Activated CD4-positive, alpha-beta T cell treated with anti-CD3 and anti-CD28 coated beads for 4 hours (primary cell): ENCODE results near the gene SPINT4.
"Not testable (repeated sequence)": the region's sequence is repeated elsewhere in the genome, so short reads cannot be mapped to it uniquely, and the experiment has no call there.

Source experiments
- DNase-seq, 2 donors: peaks; one replicate each; pipeline ENCODE4 v3.0.0-alpha.2; 2020

SPINT4 gene

DNA sequence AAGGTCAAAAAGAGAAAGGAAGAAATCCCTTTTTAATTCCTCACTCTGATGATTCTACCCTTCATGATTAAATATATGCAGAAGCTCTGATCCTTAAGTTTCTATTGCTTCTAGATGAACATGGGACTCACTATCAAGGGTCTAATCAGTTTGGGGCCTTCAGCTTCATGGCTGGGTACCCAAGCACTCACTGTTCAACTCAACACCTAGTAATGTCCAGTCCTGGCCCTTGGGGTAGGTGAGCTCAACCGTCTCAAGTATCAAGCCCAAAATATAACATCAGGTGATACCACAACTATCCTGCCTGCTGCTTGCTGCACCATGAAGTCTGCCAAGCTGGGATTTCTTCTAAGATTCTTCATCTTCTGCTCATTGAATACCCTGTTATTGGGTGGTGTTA lies at the start of gene SPINT4:
Gene SPINT4, plus strand, starts transcription at position 301 of the 400 bp plus-strand sequence. Its CDS starts 21 bp downstream, at position 322.
- no peak for DNase-seq

DNA sequence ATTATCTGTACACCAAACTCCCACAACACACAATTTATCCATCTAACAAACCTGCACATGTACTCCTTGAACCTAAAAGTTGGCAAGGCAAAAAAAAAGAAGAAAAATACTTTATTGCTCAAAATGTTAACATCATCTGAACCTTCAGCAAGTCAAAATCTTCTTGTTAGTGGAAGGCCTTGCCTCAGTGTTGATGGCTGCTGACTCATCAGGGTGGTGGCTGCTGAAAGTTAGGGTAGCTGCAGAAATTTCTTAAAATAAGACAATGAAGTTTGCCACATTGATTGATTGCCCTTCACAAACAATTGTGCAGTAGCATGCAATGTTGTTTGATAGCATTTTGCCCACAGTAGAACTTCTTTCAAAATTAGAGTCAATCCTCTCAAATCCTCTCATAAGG lies 49.4 kb upstream of the SPINT4 start:
- no peak for DNase-seq

DNA sequence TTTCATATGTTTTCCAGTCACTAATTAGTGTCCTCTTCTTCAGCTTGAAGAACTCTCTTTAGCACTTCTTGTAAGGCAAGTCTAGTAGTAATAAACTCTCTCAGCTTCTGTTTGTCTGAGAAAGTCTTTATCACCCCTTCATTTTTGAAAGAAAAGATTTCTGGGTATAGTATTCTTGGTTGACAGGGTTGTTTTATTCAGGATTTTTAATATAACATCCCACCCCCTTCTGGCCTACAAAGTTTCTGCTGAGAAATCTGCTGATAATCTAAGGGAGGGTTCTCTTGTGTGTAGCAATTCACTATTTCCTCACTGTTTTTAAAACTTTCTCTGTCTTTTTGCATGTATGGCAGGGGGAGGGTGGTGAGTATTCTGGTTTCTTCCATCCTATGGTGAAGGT lies 42.5 kb upstream of the SPINT4 start:
- DNase-seq: no peak

DNA sequence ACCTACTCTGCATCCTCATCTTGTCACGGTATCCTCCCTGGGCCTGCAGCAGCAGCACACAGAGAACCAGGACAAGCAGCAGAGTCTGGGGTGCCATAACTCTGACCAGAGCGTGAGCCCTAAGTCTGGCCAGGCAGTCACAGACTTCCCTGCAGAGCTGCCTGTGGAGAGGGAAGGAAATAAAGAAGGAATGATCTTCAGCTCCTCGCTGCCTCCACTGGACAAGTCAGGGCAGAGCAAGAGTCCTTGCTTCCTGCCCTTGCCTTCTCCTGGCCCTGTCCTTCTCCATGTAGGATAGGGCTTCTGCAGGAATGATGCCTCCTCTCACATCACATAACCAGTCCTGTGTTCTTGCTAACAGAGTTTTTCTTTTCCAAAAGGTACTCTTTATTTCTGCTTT lies 36.3 kb upstream of the SPINT4 start:
- DNase-seq: no peak

DNA sequence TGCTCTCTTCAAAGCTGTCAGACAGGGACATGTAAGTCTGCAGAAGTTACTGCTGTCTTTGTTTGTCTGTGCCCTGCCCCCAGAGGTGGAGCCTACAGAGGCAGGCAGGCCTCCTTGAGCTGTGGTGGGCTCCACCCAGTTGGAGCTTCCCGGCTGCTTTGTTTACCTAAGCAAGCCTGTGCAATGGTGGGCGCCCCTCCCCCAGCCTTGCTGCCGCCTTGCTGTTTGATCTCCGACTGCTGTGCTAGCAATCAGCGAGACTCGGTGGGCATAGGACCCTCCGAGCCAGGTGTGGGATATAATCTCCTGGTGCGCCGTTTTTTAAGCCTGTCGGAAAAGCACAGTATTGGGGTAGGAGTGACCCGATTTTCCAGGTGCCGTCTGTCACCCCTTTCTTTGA lies 28.8 kb upstream of the SPINT4 start:
- DNase-seq: not testable (repeated sequence)

DNA sequence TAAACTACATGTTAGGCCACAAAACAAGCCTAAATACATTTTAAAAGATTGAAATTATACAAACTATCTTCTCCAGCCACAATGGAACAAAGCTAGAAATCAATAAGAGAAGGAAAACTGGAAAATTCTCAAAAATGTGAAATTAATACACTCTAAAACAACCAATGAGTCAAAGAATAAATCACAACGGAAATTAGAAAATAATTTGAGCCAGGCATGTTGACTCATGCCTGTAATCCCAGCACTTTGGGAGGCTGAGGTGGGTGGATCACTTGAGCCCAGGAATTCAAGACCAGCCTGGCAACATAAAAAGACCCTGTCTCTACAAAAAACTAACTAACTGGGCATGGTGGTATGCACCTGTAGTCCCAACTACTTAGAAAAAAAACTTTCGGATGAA lies 26.7 kb upstream of the SPINT4 start:
- no peak for DNase-seq

DNA sequence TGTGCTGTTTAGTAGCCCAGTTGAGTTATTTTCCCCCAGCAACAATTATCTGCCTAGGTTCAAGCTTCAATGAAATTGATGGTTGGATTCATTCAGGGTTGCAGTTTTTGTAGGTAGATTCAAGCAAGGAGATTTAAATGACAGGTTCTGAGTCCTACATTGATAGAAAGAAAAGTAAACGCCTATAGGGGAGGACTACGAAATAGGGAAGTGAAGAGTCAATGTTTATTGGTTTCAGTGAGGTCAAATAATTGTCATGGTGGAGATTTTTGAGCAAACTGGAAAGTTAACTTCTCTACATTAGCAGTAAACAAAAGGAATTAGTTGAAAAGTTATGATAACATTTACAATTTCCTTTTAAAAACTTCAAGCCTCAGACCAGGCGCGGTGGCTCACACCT lies 21.0 kb upstream of the SPINT4 start:
- DNase-seq: no peak

DNA sequence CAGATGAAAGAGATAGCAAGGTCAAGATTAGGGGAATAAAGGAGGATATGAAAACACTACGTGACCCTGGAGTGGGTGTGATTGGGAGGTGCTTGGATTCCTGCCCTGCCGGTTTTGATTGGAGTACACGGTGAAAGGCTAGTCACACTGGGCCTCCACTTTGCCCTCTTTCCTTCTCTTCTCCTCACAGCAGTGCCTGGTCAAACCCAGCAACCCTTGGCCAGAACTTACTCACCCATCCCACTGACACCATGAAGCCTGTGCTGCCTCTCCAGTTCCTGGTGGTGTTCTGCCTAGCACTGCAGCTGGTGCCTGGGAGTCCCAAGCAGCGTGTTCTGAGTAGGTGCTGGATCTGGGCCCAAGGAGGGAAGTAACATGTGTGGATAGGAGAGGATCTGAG lies 20.3 kb upstream of the SPINT4 start, which contains the start of gene WFDC13:
Gene WFDC13, plus strand, starts transcription at position 166 of the 400 bp plus-strand sequence. Its CDS starts 86 bp downstream, at position 252.
- no peak for DNase-seq

DNA sequence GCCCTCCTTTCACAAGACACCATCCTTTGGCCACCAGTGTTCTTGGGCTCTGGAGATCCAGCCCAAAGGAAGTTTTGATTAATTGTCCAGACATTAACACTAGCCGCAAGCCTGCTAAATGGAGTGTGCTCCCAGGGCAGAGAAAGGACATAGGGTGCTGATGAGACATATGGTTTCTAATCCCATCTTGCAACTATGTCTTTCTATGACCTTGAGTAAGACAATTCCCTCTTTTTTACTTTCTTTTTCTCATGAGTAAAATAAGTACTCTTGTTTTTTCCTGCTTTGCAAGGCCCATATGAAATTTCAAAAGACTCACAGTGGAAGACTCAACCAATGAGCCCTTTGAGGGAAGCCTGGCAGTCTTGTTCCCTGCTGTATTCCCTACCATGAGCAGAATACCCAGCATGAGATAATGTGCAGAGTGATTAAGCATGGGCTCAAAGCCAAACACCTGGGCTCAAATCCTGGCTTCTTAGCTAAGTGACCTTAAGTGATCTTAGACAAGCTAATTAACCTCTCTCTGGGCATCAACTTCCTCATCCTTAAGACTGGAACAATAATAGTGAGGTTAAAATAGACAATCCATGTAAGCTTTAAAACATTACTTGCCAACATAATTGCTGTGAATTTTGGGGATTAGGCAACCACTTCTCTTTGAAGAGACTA lies 17.0 kb upstream of the SPINT4 start, which contains the start of gene WFDC10B:
Gene WFDC10B, minus strand, starts transcription at position 51 of the 669 bp plus-strand sequence. CDS start 19,027 bp downstream, outside the sequence.
- DNase-seq: no peak

DNA sequence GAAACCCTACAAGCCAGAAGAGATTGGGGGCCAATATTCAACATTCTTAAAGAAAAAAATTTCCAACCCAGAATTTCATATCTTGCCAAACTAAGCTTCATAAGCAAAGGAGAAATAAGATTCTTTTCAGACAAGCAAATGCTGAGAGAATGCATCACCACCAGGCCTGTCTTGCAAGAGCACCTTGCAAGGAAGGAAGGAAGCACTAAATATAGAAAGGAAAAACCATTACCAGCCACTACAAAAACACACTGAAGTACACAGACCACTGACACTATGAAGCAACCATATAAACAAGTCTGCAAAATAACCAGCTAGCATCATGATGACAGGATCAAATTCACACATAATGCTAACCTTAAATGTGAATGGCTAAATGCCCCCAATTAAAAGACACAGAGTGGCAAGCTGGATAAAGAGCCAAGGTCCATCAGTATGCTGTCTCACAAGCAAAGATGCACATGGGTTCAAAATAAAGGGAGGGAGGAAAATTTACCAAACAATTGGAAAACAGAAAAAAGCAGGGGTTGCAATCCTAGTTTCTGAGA lies 5.9 kb upstream of the SPINT4 start:
- not testable (repeated sequence) for DNase-seq

DNA sequence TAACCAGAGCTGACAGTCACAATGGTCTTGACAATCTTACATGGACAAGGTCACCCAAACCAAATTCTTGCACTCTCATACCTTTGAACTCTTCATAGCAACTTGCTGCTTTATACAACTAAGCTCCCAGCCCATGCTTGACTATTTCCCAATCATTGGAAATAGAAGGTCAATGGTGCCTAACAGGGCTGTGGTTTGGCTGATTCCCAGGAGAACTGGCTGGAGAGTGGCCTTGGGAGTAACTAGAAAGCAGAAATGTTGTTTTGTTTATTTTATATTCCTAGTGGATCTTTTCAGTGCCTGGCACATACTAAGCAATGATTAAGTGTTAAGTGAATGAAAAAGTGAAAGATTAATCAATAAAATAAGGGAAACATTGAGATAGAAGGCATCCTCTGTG lies 3.0 kb downstream of the SPINT4 start:
- DNase-seq: no peak

DNA sequence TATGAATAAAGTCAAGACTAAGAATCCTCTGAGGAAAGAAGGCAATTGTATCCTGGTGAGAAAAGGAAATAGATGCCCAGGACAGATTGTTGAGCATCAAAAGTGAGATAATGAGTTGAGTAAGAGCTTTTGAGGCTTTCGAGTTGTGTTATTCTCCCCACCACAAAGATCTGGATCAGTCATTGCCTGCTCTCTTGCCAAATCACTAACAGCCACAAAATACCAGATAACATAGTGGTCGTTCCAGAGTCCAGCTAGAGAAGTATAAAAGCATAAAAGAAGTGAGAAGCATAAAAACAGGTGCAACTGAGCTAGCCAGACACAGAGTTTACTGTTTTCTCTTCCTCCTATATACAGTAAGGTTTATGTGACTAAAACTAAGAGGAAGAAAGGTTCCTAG lies 4.9 kb downstream of the SPINT4 start:
- DNase-seq: no peak

DNA sequence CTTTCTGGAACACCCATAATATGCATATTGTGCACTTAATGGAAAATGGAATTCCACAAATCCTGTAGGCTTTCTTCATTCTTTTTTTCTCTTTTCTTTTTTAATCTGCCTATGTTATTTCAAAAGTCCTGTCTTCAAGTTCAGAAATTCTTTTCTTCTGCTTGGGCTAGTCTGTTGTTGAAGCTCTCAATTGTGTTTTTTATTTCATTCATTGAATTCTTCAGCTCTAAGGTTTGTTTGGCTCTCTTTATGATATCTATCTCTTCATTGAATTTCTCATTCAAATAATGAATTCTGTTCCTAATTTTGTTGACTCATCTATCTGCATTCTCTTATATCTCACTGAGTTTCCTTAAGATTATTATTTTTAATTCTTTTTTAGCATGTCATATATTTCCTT lies 10.1 kb downstream of the SPINT4 start:
- no peak for DNase-seq

DNA sequence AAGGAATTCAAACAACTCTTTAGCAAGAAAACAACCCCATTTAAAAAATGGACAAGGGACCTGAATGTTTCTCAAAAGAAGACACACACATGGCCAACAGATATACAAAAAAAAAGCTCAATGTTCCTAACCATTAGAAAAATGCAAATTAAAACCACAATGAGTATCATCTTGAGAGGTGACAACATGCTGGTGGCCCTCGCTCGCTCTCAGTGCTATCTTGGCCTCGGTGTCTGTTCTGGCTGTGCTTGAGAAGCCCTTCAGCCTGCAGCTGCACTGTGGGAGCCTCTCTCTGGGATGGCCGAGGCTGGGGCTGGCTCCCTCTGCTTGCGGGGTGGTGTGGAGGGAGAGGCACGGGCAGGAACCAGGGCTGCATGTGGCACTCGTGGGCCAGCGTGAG lies 13.4 kb downstream of the SPINT4 start:
- DNase-seq: no peak

DNA sequence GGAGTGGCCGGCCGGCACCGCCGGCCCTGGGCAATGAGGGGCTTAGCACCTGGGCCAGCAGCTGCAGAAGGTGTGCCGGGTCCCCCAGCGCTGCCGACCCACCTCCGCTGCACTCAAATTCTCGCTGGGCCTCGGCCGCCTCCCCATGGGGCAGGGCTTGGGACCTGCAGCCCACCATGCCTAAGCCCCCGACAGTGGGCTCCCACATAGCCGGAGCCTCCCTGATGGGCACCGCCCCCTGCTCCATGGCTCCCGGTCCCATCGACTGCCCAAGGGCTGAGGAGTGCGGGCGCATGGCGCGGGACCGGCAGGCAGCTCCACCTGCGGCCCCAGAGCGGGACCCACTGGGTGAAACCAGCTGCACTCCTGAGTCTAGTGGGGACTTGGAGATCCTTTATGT lies 13.8 kb downstream of the SPINT4 start:
- no peak for DNase-seq

DNA sequence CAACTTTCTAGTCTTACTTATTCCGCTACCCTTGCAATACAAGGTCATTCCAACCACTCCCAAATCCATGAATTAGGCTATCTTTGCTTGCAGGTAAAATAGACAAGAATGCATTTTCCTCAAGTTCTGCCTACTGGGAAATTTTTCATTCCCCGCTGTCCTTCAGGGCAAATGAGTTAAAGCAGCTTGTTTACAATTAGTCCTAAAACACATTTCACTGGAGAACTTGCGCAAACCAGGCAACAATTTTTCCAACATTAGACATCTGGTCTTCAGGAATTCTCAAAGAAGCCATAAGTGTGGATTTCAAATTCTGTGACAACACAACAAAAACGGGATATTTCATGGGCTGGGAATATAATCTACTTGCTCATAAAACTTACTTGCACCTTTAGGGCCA lies 20.4 kb downstream of the SPINT4 start:
- no peak for DNase-seq

DNA sequence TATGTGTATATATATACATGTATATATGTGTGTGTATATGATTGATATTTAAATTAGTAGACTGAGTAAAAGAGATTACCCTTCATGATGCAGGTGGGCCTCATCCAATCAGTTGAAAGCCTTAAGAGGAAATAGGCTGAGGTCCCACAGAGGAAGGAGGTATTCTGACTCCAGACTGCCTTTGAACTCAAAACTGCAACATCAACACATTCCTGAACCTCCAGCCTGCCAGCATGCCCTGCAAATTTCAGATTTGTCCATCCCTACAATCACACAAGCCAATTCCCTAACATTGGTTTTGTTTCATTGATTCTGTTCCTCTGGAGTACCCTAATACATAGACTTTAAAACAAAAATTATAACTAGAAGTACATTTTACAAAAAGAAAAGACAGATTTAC lies 22.9 kb downstream of the SPINT4 start:
- no peak for DNase-seq

DNA sequence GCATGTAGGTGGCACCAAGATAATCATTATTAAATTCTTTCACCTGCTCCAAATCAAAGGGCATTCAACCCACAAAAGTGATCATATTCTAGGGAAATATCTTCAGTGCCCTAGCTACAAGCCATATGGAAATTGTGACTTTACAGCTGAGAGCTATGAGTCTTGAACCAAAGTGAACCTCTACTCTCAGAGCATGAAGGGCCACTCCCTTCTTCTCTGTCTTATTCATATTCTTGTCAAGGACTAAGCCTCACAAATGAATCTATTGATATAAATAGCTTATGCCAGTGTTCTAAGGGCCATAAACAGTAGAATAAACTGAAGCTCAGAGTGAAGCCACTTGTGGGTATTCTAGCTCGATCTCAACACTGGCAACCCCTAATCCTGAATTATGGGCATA lies 29.6 kb downstream of the SPINT4 start:
- DNase-seq: no peak

DNA sequence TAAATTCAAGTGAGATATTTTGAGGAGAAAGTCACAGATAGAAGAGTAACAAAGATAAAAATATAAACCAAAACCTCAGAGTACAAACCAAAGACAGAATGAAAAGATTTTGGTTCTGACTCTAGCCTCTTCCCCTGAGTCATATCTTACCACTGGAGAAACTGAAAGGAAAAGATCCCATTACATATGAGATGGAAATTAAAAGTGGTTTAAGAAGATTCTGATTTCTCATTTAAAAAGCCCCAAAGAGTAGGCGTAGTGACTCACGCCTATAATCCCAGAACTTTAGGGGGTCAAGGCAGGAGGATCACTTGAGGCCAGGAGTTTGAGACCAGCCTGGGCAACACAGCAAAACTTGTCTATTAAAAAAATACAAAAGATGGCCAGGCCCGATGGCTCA lies 30.6 kb downstream of the SPINT4 start:
- DNase-seq: no peak

DNA sequence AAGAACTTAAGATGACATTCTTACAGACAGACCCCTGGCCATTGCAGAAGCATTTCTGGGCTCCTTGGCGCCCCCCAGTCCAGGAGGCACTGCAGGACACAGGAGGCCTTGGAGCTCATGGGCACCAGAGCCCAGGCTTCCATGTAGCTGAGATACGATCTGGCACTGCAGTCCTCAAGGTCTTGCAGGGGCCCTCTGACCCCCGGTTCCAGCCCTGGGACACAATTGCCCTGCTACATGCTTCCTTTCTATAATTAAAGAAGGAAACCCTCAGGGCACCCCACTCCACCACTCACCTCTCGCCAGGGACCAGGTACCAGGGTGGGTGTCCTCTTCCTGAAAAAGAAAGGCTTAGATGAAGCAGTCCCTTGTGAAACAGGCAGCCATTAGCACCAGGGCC lies 35.9 kb downstream of the SPINT4 start:
- DNase-seq: no peak

DNA sequence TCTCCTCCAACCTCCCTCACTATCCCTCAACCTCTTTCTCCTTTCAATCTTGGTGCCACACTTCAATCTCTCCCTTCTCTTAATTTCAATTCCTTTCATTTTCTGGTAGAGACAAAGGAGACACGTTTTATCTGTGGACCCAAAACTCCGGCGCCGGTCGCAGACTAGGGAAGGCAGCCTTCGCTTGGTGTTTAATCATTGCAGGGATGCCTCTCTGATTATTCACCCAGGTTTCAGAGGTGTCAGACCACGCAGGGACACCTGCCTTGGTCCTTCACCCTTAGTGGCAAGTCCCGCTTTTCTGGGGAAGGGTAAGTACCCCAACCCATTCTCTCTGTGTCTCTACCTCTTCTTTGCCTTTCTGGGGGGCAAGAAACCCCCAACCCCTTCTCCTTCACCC lies 37.8 kb downstream of the SPINT4 start:
- DNase-seq: not testable (repeated sequence)

DNA sequence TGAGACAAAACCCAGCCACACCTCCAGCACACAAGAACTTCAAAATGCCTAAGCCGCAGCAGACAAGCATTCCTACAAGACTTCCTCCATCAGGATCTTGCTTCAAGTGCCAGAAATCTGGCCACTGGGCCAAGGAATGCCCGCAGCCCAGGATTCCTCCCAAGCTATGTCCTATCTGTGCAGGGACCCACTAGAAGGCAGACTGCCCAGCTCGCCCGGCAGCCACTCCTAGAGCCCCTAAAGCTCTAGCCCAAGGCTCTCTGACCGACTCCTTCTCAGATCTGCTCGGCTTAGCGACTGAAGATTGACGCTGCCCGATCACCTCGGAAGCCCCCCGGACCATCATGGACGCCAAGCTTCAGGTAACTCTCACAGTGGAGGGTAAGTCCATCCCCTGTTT lies 39.8 kb downstream of the SPINT4 start:
- not testable (repeated sequence) for DNase-seq

DNA sequence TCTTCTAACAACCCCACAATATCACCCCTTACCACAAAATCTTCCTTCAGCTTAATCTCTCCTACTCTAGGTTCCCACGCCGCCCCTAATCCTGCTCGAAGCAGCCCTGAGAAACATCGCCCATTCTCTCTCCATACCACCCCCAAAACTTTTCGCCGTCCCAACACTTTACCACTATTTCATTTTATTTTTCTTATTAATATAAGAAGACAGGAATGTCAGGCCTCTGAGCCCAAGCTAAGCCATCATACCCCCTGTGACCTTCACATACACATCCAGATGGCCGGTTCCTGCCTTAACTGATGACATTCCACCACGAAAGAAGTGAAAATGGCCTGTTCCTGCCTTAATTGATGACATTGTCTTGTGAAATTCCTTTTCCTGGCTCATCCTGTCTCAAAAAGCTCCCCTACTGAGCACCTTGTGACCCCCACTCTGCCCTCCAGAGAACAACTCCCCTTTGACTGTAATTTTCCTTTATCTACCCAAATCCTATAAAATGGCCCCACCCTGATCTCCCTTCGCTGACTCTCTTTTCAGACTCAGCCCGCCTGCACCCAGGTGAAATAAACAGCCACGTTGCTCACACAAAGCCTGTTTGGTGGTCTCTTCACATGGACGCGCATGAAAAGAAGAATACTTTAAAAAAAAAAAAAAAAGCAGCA lies 42.6 kb downstream of the SPINT4 start:
- DNase-seq: not testable (repeated sequence)

DNA sequence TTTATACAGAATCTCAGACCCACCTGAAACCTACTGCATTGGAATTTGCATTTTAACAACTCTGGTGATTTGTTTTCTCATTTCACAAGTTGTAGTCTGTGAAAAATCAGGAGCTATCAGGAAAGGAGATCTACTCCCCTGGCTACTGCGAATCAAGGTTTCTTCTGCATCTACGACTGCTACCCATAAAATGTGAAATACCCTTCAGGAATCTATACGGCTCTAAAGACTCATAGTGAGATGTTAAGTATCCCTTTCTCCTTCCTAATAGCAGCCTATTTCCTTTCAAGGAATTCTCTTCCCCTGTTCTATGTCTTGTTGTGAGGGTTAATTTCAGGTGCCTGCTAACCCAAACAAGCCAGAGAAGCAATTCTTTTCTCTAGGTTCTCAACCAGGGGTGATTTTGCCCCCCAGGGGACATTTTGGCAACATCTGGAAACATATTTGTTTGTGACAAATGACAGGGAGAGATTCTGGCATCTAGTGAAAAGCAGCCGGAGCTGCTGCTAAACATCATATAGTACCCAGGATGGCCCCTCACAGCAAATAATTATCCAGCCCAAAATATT lies 43.2 kb downstream of the SPINT4 start:
- DNase-seq: no peak
